Parathyroid adenoma (tissue), 2 donors: ENCODE results near the gene PROC.
"Not testable (repeated sequence)": the region's sequence is repeated elsewhere in the genome, so short reads cannot be mapped to it uniquely, and the experiment has no call there.

Source experiments
- H2AFZ ChIP-seq: fragments of 300-600 bp; sonication (generic); one replicate; pipeline ENCODE4 v1.7.0; 2017; ENCODE audit warnings: antibody characterized with exemption, mild to moderate bottlenecking
- H3K27ac ChIP-seq: fragments of 300-600 bp; sonication (generic); one replicate; pipeline ENCODE4 v1.7.0; 2017
- H3K27me3 ChIP-seq: fragments of 300-600 bp; sonication (generic); one replicate; pipeline ENCODE4 v1.7.0; 2017; ENCODE audit warnings: low read length; ENCODE audit not compliant: control insufficient read depth, insufficient read depth
- H3K36me3 ChIP-seq: fragments of 300-600 bp; sonication (generic); one replicate; pipeline ENCODE4 v1.7.0; 2017; ENCODE audit warnings: low read length; ENCODE audit not compliant: control insufficient read depth, insufficient read depth
- H3K4me1 ChIP-seq: fragments of 300-600 bp; sonication (generic); one replicate; pipeline ENCODE4 v1.7.0; 2017; ENCODE audit warnings: control low read depth
- H3K4me2 ChIP-seq: fragments of 300-600 bp; sonication (generic); one replicate; pipeline ENCODE4 v1.7.0; 2017; ENCODE audit warnings: low read length
- H3K4me3 ChIP-seq: fragments of 300-600 bp; sonication (generic); one replicate; pipeline ENCODE4 v1.7.0; 2017; ENCODE audit warnings: low read depth, low read length
- H3K79me2 ChIP-seq: fragments of 300-600 bp; sonication (generic); one replicate; pipeline ENCODE4 v1.7.0; 2017; ENCODE audit warnings: control low read depth
- H3K9ac ChIP-seq: fragments of 300-600 bp; sonication (generic); one replicate; pipeline ENCODE4 v1.7.0; 2017; ENCODE audit warnings: mild to moderate bottlenecking
- H3K9me3 ChIP-seq: fragments of 300-600 bp; sonication (generic); one replicate; pipeline ENCODE4 v1.7.0; 2017; ENCODE audit warnings: low read length; ENCODE audit not compliant: control insufficient read depth
- TF ChIP-seq, protein P1 (sequence below): fragments of 300-600 bp; sonication (generic); IDR thresholded peaks from one replicate; pipeline ENCODE4 v1.7.0; 2017; ENCODE audit warnings: antibody characterized with exemption, mild to moderate bottlenecking
- donor health status: primary hyperparathyroidism.

The PROC gene

DNA sequence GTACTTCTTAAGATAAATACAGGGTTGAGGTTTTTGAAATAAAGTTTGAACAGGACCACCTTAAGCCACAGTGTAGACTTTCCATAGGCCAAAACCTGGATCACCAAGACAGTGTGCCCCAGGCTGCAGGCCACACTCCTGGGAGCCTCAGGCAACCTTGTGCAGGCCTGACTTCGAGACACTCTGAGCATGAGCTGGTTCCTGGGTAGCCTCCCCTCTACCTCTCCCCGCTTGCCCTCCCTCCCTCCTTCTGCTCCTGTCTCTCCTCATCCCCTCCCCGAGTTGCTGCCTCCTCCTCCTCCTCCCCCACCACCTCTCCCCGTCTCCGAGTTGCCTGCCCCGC, 10.6 kb upstream of the PROC start:
- Histone ChIP-seq H3K36me3 (no peaks in the 10 kb centered on the region), H3K4me2 (peak overlapping the region; percentile 61), H2AFZ (peak overlapping the region; percentile 40), H3K9me3 (no peaks in the 10 kb centered on the region), H3K27ac (peak overlapping the region; percentile 82), H3K4me1 (peaks cover 21% of the 10 kb centered on the region), H3K79me2 (no peaks in the 10 kb centered on the region), H3K9ac (no peak overlapping the region), H3K27me3 (no peaks in the 10 kb centered on the region), H3K4me3 (peak overlapping the region; percentile 23)
- TF ChIP-seq, protein P1, sequence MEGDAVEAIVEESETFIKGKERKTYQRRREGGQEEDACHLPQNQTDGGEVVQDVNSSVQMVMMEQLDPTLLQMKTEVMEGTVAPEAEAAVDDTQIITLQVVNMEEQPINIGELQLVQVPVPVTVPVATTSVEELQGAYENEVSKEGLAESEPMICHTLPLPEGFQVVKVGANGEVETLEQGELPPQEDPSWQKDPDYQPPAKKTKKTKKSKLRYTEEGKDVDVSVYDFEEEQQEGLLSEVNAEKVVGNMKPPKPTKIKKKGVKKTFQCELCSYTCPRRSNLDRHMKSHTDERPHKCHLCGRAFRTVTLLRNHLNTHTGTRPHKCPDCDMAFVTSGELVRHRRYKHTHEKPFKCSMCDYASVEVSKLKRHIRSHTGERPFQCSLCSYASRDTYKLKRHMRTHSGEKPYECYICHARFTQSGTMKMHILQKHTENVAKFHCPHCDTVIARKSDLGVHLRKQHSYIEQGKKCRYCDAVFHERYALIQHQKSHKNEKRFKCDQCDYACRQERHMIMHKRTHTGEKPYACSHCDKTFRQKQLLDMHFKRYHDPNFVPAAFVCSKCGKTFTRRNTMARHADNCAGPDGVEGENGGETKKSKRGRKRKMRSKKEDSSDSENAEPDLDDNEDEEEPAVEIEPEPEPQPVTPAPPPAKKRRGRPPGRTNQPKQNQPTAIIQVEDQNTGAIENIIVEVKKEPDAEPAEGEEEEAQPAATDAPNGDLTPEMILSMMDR = no peak

GRCh38 chr2:127408004-127408806, 10.0 kb upstream of the PROC start:
- peak overlapping the region; percentile 98 for H2AFZ ChIP-seq
- TF ChIP-seq, protein P1 = no peak
- H3K27me3 ChIP-seq = no peaks in the 10 kb centered on the region
- peaks cover 16% of the 10 kb centered on the region for H3K4me1 ChIP-seq
- peak overlapping the region; percentile 79 for H3K4me2 ChIP-seq
- H3K27ac ChIP-seq = peak overlapping the region; percentile 85
- peak overlapping the region; percentile 43 for H3K4me3 ChIP-seq
- no peaks in the 10 kb centered on the region for H3K79me2 ChIP-seq
- H3K9ac ChIP-seq = peak overlapping the region; percentile 75
- H3K36me3 ChIP-seq = no peaks in the 10 kb centered on the region
- no peaks in the 10 kb centered on the region for H3K9me3 ChIP-seq

GRCh38 chr2:127408807-127409099, 9.5 kb upstream of the PROC start:
- peak overlapping the region; percentile 43 for H3K4me3 ChIP-seq
- H2AFZ ChIP-seq = peak overlapping the region; percentile 98
- peaks cover 12% of the 10 kb centered on the region for H3K4me1 ChIP-seq

GRCh38 chr2:127409716-127410115, 8.5 kb upstream of the PROC start:
- H3K9me3 ChIP-seq, H3K9ac ChIP-seq, H3K27ac ChIP-seq, H3K36me3 ChIP-seq, H2AFZ ChIP-seq, H3K4me2 ChIP-seq, H3K27me3 ChIP-seq, H3K4me1 ChIP-seq, H3K4me3 ChIP-seq, H3K79me2 ChIP-seq: not testable (repeated sequence)

More at GRCh38 chr2:127408807-127409099, 9.5 kb upstream of the PROC start:
- Histone ChIP-seq H3K27me3 (no peaks in the 10 kb centered on the region), H3K9ac (peak overlapping the region; percentile 75), H3K4me2 (peak overlapping the region; percentile 79), H3K27ac (peak overlapping the region; percentile 85), H3K9me3 (no peaks in the 10 kb centered on the region), H3K36me3 (no peaks in the 10 kb centered on the region), H3K79me2 (no peaks in the 10 kb centered on the region)
- TF ChIP-seq, protein P1 = no peak

DNA sequence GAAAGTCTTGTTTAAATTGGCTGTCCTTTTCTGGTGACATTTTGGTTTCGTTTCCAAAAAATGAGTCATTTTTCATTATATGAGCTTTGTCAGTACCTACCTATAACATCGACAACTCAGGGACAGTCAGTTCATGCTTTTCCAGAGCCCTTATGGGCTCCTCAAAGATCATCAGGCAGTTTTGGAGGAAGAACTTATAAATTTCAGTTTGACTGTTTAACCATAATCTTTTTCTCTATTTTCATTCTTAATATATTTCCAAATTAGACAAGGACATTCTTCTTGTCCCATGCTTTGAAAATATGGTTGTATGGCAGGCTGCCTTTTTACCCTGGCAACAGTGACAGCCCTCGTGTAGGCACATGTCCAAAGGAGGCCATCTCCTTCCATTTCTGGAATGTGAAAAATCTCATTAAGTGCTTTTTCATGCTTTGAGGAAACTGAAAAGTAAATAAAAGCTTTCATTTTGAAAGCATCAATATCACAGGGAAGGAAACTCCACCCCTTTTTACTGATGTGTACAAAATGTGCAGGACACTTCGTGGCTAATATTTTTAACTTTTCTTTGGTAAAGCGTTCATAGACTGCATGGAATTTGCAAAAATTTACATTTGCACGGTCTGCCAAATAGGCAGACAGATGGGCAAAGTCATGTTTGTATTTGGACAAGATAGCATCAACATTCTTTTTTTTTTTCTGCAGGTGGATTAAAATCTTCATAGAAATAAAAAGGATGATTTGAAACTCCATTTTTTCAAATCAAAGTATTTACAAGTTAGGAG, 7.2 kb upstream of the PROC start:
- H3K79me2 ChIP-seq = no peaks in the 10 kb centered on the region
- H3K36me3 ChIP-seq = no peaks in the 10 kb centered on the region
- peak overlapping the region; percentile 26 for H2AFZ ChIP-seq
- H3K4me1 ChIP-seq = peaks cover 10% of the 10 kb centered on the region
- TF ChIP-seq, protein P1 = no peak
- H3K27ac ChIP-seq = peak overlapping the region; percentile 36
- no peaks in the 10 kb centered on the region for H3K9me3 ChIP-seq
- H3K4me3 ChIP-seq = no peak overlapping the region
- peak overlapping the region; percentile 48 for H3K4me2 ChIP-seq
- no peak overlapping the region for H3K9ac ChIP-seq
- no peaks in the 10 kb centered on the region for H3K27me3 ChIP-seq
